DMS153 treated with DMSO at 0.1 percent for 48 hours (cell line): ENCODE measurements around the gene PRKG2.

Source experiments
- DNase-seq: peaks from one replicate; lab custom pipeline; 2025; ENCODE audit not compliant: unreplicated experiment; lab: John Stamatoyannopoulos, UW

PRKG2 gene

GRCh38 chr4:81218206-81218605 is 3.2 kb upstream of the PRKG2 start:
- no peak for DNase-seq

GRCh38 chr4:81217779-81218178 is 2.8 kb upstream of the PRKG2 start:
- DNase-seq: no peak

GRCh38 chr4:81215931-81216330 is 909 bp upstream of the PRKG2 start:
- DNase-seq: no peak

- DNase-seq: no peak
These were observed 710 bp downstream of the PRKG2 start for GRCh38 chr4:81214144-81214880.

GRCh38 chr4:81213671-81214070 is 1.4 kb downstream of the PRKG2 start:
- no peak for DNase-seq

GRCh38 chr4:81211956-81212355 is 3.1 kb downstream of the PRKG2 start:
- DNase-seq: no peak

- DNase-seq: no peak
These were observed 7.2 kb downstream of the PRKG2 start for GRCh38 chr4:81207828-81208227.

GRCh38 chr4:81205302-81205701 is 9.7 kb downstream of the PRKG2 start:
- DNase-seq: no peak

GRCh38 chr4:81204571-81204970 is 10.5 kb downstream of the PRKG2 start:
- DNase-seq: no peak

- DNase-seq: no peak
These were observed 15.2 kb downstream of the PRKG2 start for GRCh38 chr4:81199831-81200230.

- no peak for DNase-seq
These were observed 16.4 kb downstream of the PRKG2 start for GRCh38 chr4:81198609-81199008.

GRCh38 chr4:81197864-81198524 is 17.0 kb downstream of the PRKG2 start:
- DNase-seq: peak; percentile 25

- no peak for DNase-seq
These were observed 18.8 kb downstream of the PRKG2 start for GRCh38 chr4:81196126-81196650.

- no peak for DNase-seq
These were observed 19.5 kb downstream of the PRKG2 start for GRCh38 chr4:81195475-81195874.

GRCh38 chr4:81194286-81194685 is 20.7 kb downstream of the PRKG2 start:
- DNase-seq: no peak

- no peak for DNase-seq
These were observed 34.1 kb downstream of the PRKG2 start for GRCh38 chr4:81180916-81181315.

GRCh38 chr4:81179326-81179725 is 35.7 kb downstream of the PRKG2 start:
- no peak for DNase-seq

- DNase-seq: no peak
These were observed 41.8 kb downstream of the PRKG2 start for GRCh38 chr4:81173213-81173612.

- DNase-seq: no peak
These were observed 48.4 kb downstream of the PRKG2 start for GRCh38 chr4:81166458-81167160.

- DNase-seq: no peak
These were observed 49.1 kb downstream of the PRKG2 start for GRCh38 chr4:81165861-81166430.

- no peak for DNase-seq
These were observed 50.2 kb downstream of the PRKG2 start for GRCh38 chr4:81164623-81165416.
